Measurements from ENCODE around the gene PRKD3. TPM values are rescaled to one million over a fixed set of nuclear protein-coding genes. Genes with fewer than 3 reads are reported as not detected.

PRKD3 gene
- total RNA-seq, 1 experiment from 2014 or later: 82.1 TPM

GRCh38 chr2:37365669-37366068 is 41.0 kb upstream of the PRKD3 start (continued):
- TF ChIP-seq ZNF532 (CRISPR knock-in tag; IDR thresholded peaks at IDR 0.05; ENCODE audit: borderline replicate concordance) (no peak), ZNF138 (CRISPR knock-in tag; conservative IDR thresholded peaks at IDR 0.05) (no peak), USF1 (CRISPR knock-in tag; IDR thresholded peaks at IDR 0.05) (no peak), ZNF416 (CRISPR knock-in tag; IDR thresholded peaks at IDR 0.05) (no peak), MYBL2 (CRISPR knock-in tag; IDR thresholded peaks at IDR 0.05) (no peak), CBFB (CRISPR knock-in tag; IDR thresholded peaks at IDR 0.05; ENCODE audit: low read depth) (no peak), JAZF1 (CRISPR knock-in tag; IDR thresholded peaks at IDR 0.05) (no peak), TEAD4 (CRISPR knock-in tag; IDR thresholded peaks at IDR 0.05) (no peak), ZBTB21 (CRISPR knock-in tag; IDR thresholded peaks at IDR 0.05; ENCODE audit: borderline replicate concordance) (no peak)
- TF ChIP-seq, protein P1, sequence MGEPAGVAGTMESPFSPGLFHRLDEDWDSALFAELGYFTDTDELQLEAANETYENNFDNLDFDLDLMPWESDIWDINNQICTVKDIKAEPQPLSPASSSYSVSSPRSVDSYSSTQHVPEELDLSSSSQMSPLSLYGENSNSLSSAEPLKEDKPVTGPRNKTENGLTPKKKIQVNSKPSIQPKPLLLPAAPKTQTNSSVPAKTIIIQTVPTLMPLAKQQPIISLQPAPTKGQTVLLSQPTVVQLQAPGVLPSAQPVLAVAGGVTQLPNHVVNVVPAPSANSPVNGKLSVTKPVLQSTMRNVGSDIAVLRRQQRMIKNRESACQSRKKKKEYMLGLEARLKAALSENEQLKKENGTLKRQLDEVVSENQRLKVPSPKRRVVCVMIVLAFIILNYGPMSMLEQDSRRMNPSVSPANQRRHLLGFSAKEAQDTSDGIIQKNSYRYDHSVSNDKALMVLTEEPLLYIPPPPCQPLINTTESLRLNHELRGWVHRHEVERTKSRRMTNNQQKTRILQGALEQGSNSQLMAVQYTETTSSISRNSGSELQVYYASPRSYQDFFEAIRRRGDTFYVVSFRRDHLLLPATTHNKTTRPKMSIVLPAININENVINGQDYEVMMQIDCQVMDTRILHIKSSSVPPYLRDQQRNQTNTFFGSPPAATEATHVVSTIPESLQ (CRISPR knock-in tag; IDR thresholded peaks at IDR 0.05): no peak
- TF ChIP-seq, protein P2, sequence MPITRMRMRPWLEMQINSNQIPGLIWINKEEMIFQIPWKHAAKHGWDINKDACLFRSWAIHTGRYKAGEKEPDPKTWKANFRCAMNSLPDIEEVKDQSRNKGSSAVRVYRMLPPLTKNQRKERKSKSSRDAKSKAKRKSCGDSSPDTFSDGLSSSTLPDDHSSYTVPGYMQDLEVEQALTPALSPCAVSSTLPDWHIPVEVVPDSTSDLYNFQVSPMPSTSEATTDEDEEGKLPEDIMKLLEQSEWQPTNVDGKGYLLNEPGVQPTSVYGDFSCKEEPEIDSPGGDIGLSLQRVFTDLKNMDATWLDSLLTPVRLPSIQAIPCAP (CRISPR knock-in tag; IDR thresholded peaks at IDR 0.05): no peak

DNA sequence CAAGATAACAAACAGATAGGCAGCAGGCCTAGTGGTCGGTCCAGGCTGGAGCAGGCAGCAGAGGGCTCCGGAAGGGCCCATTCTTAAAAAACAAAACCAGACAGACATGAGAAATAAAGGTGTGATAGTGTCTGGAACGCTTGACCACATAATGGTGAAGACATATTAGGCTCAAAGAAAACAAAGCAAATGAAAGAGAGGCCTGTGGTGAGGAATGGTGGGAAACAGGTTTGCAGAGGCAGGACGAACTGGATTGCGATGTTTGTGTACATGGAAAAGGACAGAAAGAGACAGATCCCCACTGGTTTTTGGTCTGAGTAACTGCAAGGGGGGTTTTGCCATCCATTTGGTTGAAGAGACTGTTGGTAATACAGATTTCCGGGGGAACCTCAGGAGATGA is 39.7 kb upstream of the PRKD3 start:
- Mint-ChIP-seq H3K36me3 (no peaks in the 10 kb centered on the region), H3K9me3 (no peaks in the 10 kb centered on the region), H3K4me1 (no peaks in the 10 kb centered on the region; the same call in 1 of the 2 replicates), H3K4me3 (no peak overlapping the region), H3K27ac (no peak overlapping the region), H3K27me3 (ENCODE audit: low read depth) (no peaks in the 10 kb centered on the region)
- ChIA-PET POLR2A (no interaction called here), CTCF (no interaction called here)
- no peak for DNase-seq (ENCODE audit: low spot score)
- ATAC-seq: peak; percentile 26; the same call in 1 of the 2 replicates
- TF ChIP-seq FOXK1 (CRISPR knock-in tag; IDR thresholded peaks at IDR 0.05) (no peak), ELF4 (CRISPR knock-in tag; IDR thresholded peaks at IDR 0.05; ENCODE audit: low read depth) (no peak), ZBTB43 (CRISPR knock-in tag; IDR thresholded peaks at IDR 0.05) (no peak), ETV6 (CRISPR knock-in tag; IDR thresholded peaks at IDR 0.05) (no peak), NR2C2 (CRISPR knock-in tag; IDR thresholded peaks at IDR 0.05) (no peak), ZNF423 (CRISPR knock-in tag; IDR thresholded peaks at IDR 0.05) (no peak), NR1H2 (CRISPR knock-in tag; IDR thresholded peaks at IDR 0.05) (no peak)
- TF ChIP-seq, protein P3, sequence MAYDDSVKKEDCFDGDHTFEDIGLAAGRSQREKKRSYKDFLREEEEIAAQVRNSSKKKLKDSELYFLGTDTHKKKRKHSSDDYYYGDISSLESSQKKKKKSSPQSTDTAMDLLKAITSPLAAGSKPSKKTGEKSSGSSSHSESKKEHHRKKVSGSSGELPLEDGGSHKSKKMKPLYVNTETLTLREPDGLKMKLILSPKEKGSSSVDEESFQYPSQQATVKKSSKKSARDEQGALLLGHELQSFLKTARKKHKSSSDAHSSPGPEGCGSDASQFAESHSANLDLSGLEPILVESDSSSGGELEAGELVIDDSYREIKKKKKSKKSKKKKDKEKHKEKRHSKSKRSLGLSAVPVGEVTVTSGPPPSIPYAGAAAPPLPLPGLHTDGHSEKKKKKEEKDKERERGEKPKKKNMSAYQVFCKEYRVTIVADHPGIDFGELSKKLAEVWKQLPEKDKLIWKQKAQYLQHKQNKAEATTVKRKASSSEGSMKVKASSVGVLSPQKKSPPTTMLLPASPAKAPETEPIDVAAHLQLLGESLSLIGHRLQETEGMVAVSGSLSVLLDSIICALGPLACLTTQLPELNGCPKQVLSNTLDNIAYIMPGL (CRISPR knock-in tag; IDR thresholded peaks at IDR 0.05): no peak
- TF ChIP-seq, protein P2 (CRISPR knock-in tag; IDR thresholded peaks at IDR 0.05): no peak
- TF ChIP-seq, protein P4, sequence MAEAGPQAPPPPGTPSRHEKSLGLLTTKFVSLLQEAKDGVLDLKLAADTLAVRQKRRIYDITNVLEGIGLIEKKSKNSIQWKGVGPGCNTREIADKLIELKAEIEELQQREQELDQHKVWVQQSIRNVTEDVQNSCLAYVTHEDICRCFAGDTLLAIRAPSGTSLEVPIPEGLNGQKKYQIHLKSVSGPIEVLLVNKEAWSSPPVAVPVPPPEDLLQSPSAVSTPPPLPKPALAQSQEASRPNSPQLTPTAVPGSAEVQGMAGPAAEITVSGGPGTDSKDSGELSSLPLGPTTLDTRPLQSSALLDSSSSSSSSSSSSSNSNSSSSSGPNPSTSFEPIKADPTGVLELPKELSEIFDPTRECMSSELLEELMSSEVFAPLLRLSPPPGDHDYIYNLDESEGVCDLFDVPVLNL (CRISPR knock-in tag; IDR thresholded peaks at IDR 0.05; ENCODE audit: borderline replicate concordance, low read depth): no peak
- TF ChIP-seq, protein P5, sequence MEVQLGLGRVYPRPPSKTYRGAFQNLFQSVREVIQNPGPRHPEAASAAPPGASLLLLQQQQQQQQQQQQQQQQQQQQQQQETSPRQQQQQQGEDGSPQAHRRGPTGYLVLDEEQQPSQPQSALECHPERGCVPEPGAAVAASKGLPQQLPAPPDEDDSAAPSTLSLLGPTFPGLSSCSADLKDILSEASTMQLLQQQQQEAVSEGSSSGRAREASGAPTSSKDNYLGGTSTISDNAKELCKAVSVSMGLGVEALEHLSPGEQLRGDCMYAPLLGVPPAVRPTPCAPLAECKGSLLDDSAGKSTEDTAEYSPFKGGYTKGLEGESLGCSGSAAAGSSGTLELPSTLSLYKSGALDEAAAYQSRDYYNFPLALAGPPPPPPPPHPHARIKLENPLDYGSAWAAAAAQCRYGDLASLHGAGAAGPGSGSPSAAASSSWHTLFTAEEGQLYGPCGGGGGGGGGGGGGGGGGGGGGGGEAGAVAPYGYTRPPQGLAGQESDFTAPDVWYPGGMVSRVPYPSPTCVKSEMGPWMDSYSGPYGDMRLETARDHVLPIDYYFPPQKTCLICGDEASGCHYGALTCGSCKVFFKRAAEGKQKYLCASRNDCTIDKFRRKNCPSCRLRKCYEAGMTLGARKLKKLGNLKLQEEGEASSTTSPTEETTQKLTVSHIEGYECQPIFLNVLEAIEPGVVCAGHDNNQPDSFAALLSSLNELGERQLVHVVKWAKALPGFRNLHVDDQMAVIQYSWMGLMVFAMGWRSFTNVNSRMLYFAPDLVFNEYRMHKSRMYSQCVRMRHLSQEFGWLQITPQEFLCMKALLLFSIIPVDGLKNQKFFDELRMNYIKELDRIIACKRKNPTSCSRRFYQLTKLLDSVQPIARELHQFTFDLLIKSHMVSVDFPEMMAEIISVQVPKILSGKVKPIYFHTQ (CRISPR knock-in tag; IDR thresholded peaks at IDR 0.05): no peak
